Mesothelial cell of epicardium (in vitro differentiated cells): ENCODE results near the gene RALBP1. TPM values are rescaled to one million over a fixed set of nuclear protein-coding genes. Genes with fewer than 3 reads are reported as not detected.
A peak's percentile ranks its signal among the peaks of the same experiment; 100 is the strongest.
"Not testable (repeated sequence)": the region's sequence is repeated elsewhere in the genome, so short reads cannot be mapped to it uniquely, and the experiment has no call there.

Experiments used
- DNase-seq, 2 experiments: peaks; one replicate each; pipeline ENCODE4 v3.0.0; 2021; ENCODE audit warnings: low spot score in 2 of 2; ENCODE audit not compliant: unreplicated experiment in 2 of 2
- H3K27ac Mint-ChIP-seq: 2 replicates; pipeline ENCODE4 v1.8.0; 2021; ENCODE audit warnings: mixed read lengths
- H3K27me3 Mint-ChIP-seq: 2 replicates; pipeline ENCODE4 v1.8.0; 2021; ENCODE audit warnings: low read depth, mixed read lengths
- H3K36me3 Mint-ChIP-seq: 2 replicates; pipeline ENCODE4 v1.8.0; 2021; ENCODE audit warnings: mixed read lengths
- H3K4me1 Mint-ChIP-seq: 2 replicates; pipeline ENCODE4 v1.8.0; 2021; ENCODE audit warnings: mixed read lengths
- H3K4me3 Mint-ChIP-seq: 2 replicates; pipeline ENCODE4 v1.8.0; 2021; ENCODE audit warnings: mild to moderate bottlenecking, moderate library complexity, mixed read lengths
- H3K9me3 Mint-ChIP-seq: 2 replicates; pipeline ENCODE4 v1.8.0; 2021; ENCODE audit warnings: mixed read lengths
- CTCF ChIP-seq: fragments of 200-600 bp; sonication (generic); IDR thresholded peaks from one replicate; pipeline ENCODE4 v1.5.0; 2021; ENCODE audit warnings: antibody characterized with exemption; ENCODE audit not compliant: unreplicated experiment
- total RNA-seq: library from RNA; stranded (reverse); gene quantifications from 3 replicates; pipeline ENCODE4 v1.2.1, GENCODE V29; 2021

The RALBP1 gene
- total RNA-seq, 1 donor from 2014 or later: 44.7 TPM

- Mint-ChIP-seq H3K9me3 (peaks cover 17% of the 10 kb centered on the region), H3K27me3 (no peaks in the 10 kb centered on the region), H3K4me1 (peaks cover 8% of the 10 kb centered on the region), H3K36me3 (no peaks in the 10 kb centered on the region), H3K4me3 (no peak overlapping the region), H3K27ac (peak overlapping the region; percentile 3)
- no peak for DNase-seq
- TF ChIP-seq CTCF: no peak
These were observed 25.5 kb upstream of the RALBP1 start for GRCh38 chr18:9449600-9450414.

- H3K36me3 Mint-ChIP-seq: not testable (repeated sequence)
These were observed 24.4 kb upstream of the RALBP1 start for GRCh38 chr18:9450920-9451319.

GRCh38 chr18:9453283-9453682, 22.0 kb upstream of the RALBP1 start:
- no peak for TF ChIP-seq CTCF
- H3K27me3 Mint-ChIP-seq: no peaks in the 10 kb centered on the region
- H3K4me1 Mint-ChIP-seq: peaks cover 8% of the 10 kb centered on the region

More at GRCh38 chr18:9450920-9451319, 24.4 kb upstream of the RALBP1 start:
- not testable (repeated sequence) for H3K4me3 Mint-ChIP-seq, H3K4me1 Mint-ChIP-seq, H3K27me3 Mint-ChIP-seq, H3K27ac Mint-ChIP-seq, DNase-seq
- H3K9me3 Mint-ChIP-seq: peaks cover 17% of the 10 kb centered on the region

GRCh38 chr18:9454061-9454703, 21.1 kb upstream of the RALBP1 start:
- TF ChIP-seq CTCF: no peak
- DNase-seq: no peak
- Mint-ChIP-seq H3K27ac (peak overlapping the region; percentile 78), H3K4me1 (peaks cover 8% of the 10 kb centered on the region), H3K9me3 (peaks cover 17% of the 10 kb centered on the region), H3K4me3 (no peak overlapping the region), H3K36me3 (peaks cover 2% of the 10 kb centered on the region), H3K27me3 (no peaks in the 10 kb centered on the region)

More at GRCh38 chr18:9453283-9453682, 22.0 kb upstream of the RALBP1 start:
- no peak for DNase-seq
- H3K36me3 Mint-ChIP-seq: peaks cover 2% of the 10 kb centered on the region
- H3K4me3 Mint-ChIP-seq: no peak overlapping the region
- peaks cover 17% of the 10 kb centered on the region for H3K9me3 Mint-ChIP-seq
- H3K27ac Mint-ChIP-seq: no peak overlapping the region

GRCh38 chr18:9455718-9456511, 19.4 kb upstream of the RALBP1 start:
- Mint-ChIP-seq H3K27ac (no peak overlapping the region), H3K36me3 (peaks cover 2% of the 10 kb centered on the region), H3K4me1 (peaks cover 5% of the 10 kb centered on the region), H3K27me3 (no peaks in the 10 kb centered on the region), H3K4me3 (no peak overlapping the region), H3K9me3 (peaks cover 17% of the 10 kb centered on the region)
- TF ChIP-seq CTCF: no peak
- DNase-seq: no peak

- no peak for DNase-seq
- Mint-ChIP-seq H3K9me3 (peaks cover 45% of the 10 kb centered on the region), H3K4me3 (no peak overlapping the region), H3K36me3 (peaks cover 8% of the 10 kb centered on the region), H3K27me3 (no peaks in the 10 kb centered on the region), H3K27ac (no peak overlapping the region), H3K4me1 (no peaks in the 10 kb centered on the region)
- no peak for TF ChIP-seq CTCF
These were observed 9.2 kb upstream of the RALBP1 start for GRCh38 chr18:9466127-9466526.
